HEK293 (cell line): ENCODE data around the gene HOXB1.
A peak's percentile ranks its signal among the peaks of the same experiment; 100 is the strongest.

Source experiments
- GLIS2 ChIP-seq: fragments of 450-650 bp; formaldehyde crosslinking; IDR thresholded peaks from 2 replicates; pipeline ENCODE4 v1.5.1; 2016; ENCODE audit warnings: missing biosample characterization, missing genetic modification characterization
- KLF1 ChIP-seq: fragments of 450-650 bp; formaldehyde crosslinking; IDR thresholded peaks from 2 replicates; pipeline ENCODE4 v1.5.1; 2016; ENCODE audit warnings: missing biosample characterization, missing genetic modification characterization
- OSR2 ChIP-seq: fragments of 450-650 bp; formaldehyde crosslinking; IDR thresholded peaks from 2 replicates; pipeline ENCODE4 v1.5.1; 2016; ENCODE audit warnings: missing biosample characterization, missing genetic modification characterization
- ZBTB17 ChIP-seq: fragments of 450-650 bp; formaldehyde crosslinking; IDR thresholded peaks from 2 replicates; pipeline ENCODE4 v1.5.1; 2016; ENCODE audit warnings: missing biosample characterization, missing genetic modification characterization
- ZBTB21 ChIP-seq: fragments of 450-650 bp; formaldehyde crosslinking; IDR thresholded peaks from 2 replicates; pipeline ENCODE4 v1.5.1; 2017; ENCODE audit warnings: missing biosample characterization, missing genetic modification characterization
- ZEB2 ChIP-seq: fragments of 450-650 bp; formaldehyde crosslinking; IDR thresholded peaks from 2 replicates; pipeline ENCODE4 v1.5.1; 2016; ENCODE audit warnings: missing biosample characterization, missing genetic modification characterization
- ZFHX2 ChIP-seq: fragments of 450-650 bp; formaldehyde crosslinking; conservative IDR thresholded peaks from 2 replicates; pipeline ENCODE4 v1.5.1; 2016; ENCODE audit warnings: missing biosample characterization, missing genetic modification characterization
- ZNF350 ChIP-seq: fragments of 450-650 bp; formaldehyde crosslinking; IDR thresholded peaks from 2 replicates; pipeline ENCODE4 v1.5.0; 2017; ENCODE audit warnings: missing biosample characterization, mild to moderate bottlenecking, missing genetic modification characterization
- ZNF366 ChIP-seq: fragments of 450-650 bp; formaldehyde crosslinking; conservative IDR thresholded peaks from 2 replicates; pipeline ENCODE4 v1.5.1; 2016; ENCODE audit warnings: missing biosample characterization, missing genetic modification characterization
- ZNF394 ChIP-seq: fragments of 450-650 bp; formaldehyde crosslinking; IDR thresholded peaks from 2 replicates; pipeline ENCODE4 v1.5.1; 2016; ENCODE audit warnings: missing biosample characterization, missing genetic modification characterization, mild to moderate bottlenecking, moderate library complexity, borderline replicate concordance
- ZNF426 ChIP-seq: fragments of 450-650 bp; formaldehyde crosslinking; IDR thresholded peaks from 2 replicates; pipeline ENCODE4 v1.5.1; 2017; ENCODE audit warnings: missing biosample characterization, missing genetic modification characterization, mild to moderate bottlenecking, inconsistent platforms, moderate library complexity
- ZNF544 ChIP-seq: fragments of 450-650 bp; formaldehyde crosslinking; IDR thresholded peaks from 2 replicates; pipeline ENCODE4 v1.5.0; 2017; ENCODE audit warnings: missing biosample characterization, missing genetic modification characterization
- ZNF600 ChIP-seq: fragments of 450-650 bp; formaldehyde crosslinking; IDR thresholded peaks from 2 replicates; pipeline ENCODE4 v1.5.1; 2016; ENCODE audit warnings: missing biosample characterization, missing genetic modification characterization
- ZNF629 ChIP-seq: fragments of 450-650 bp; formaldehyde crosslinking; IDR thresholded peaks from 2 replicates; pipeline ENCODE4 v1.5.1; 2017; ENCODE audit warnings: missing biosample characterization, missing genetic modification characterization
- ZNF768 ChIP-seq: fragments of 450-650 bp; formaldehyde crosslinking; IDR thresholded peaks from 2 replicates; pipeline ENCODE4 v1.5.1; 2018; ENCODE audit warnings: missing biosample characterization, mild to moderate bottlenecking, missing genetic modification characterization
- ZNF843 ChIP-seq: fragments of 450-650 bp; formaldehyde crosslinking; IDR thresholded peaks from 2 replicates; pipeline ENCODE4 v1.5.1; 2016; ENCODE audit warnings: missing biosample characterization, missing genetic modification characterization
- ZSCAN16 ChIP-seq: fragments of 450-650 bp; formaldehyde crosslinking; IDR thresholded peaks from 2 replicates; pipeline ENCODE4 v1.5.1; 2016; ENCODE audit warnings: missing biosample characterization, missing genetic modification characterization
- ZXDB ChIP-seq: fragments of 450-650 bp; formaldehyde crosslinking; IDR thresholded peaks from 2 replicates; pipeline ENCODE4 v1.5.1; 2016; ENCODE audit warnings: missing biosample characterization, missing genetic modification characterization
- TF ChIP-seq, protein P1 (sequence below): fragments of 450-650 bp; formaldehyde crosslinking; IDR thresholded peaks from 2 replicates; pipeline ENCODE4 v1.5.1; 2017; ENCODE audit warnings: missing biosample characterization, missing genetic modification characterization
- TF ChIP-seq, protein P2 (sequence below): fragments of 450-650 bp; formaldehyde crosslinking; IDR thresholded peaks from 2 replicates; pipeline ENCODE4 v1.5.1; 2016; ENCODE audit warnings: missing biosample characterization, missing genetic modification characterization
- TF ChIP-seq, protein P3 (sequence below): fragments of 450-650 bp; formaldehyde crosslinking; IDR thresholded peaks from 2 replicates; pipeline ENCODE4 v1.5.1; 2017; ENCODE audit warnings: missing biosample characterization, missing genetic modification characterization
- TF ChIP-seq, protein P4 (sequence below): fragments of 450-650 bp; formaldehyde crosslinking; IDR thresholded peaks from 2 replicates; pipeline ENCODE4 v1.5.1; 2016; ENCODE audit warnings: missing biosample characterization, missing genetic modification characterization
- TF ChIP-seq, protein P5 (sequence below): fragments of 450-650 bp; formaldehyde crosslinking; IDR thresholded peaks from 2 replicates; pipeline ENCODE4 v1.5.1; 2016; ENCODE audit warnings: missing biosample characterization, missing genetic modification characterization
- TF ChIP-seq, protein P6 (sequence below): fragments of 450-650 bp; formaldehyde crosslinking; IDR thresholded peaks from 2 replicates; pipeline ENCODE4 v1.5.1; 2016; ENCODE audit warnings: missing biosample characterization, missing genetic modification characterization
- TF ChIP-seq, protein P7 (sequence below): fragments of 450-650 bp; formaldehyde crosslinking; IDR thresholded peaks from 2 replicates; pipeline ENCODE4 v1.5.1; 2016; ENCODE audit warnings: missing biosample characterization, missing genetic modification characterization, borderline replicate concordance

The HOXB1 gene

DNA sequence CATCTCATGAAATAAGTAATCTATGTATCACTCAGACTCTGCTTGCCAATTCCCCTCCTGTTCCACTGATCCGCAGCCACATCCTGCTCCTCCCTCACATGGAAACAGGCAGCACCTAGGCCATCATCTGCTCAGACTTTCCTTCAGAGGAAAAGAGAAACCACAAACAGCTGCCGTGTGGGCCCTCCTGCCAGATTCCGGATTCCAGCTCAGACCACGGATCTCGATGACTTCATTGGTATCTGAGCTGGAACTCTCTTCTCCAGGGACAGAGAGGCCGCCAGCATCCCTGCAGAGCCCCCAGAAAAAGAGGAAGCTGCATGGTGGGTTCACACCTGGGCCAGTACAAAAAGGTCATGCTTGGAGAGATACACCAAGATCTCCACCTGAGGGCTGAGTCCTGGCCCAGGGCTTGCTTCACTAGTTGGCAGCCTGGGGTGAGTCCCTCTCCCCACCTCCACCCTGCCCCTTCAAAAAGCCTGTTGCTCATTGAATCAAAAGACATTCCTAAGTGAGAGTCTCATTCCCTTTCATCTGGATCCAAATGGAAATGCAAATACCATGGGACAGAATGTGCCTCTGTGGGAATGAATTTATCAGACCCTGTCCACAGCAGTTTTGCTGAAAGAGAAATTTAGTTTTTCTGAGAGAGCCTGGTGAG is 47.2 kb downstream of the HOXB1 start (continued):
- TF ChIP-seq, protein P1, sequence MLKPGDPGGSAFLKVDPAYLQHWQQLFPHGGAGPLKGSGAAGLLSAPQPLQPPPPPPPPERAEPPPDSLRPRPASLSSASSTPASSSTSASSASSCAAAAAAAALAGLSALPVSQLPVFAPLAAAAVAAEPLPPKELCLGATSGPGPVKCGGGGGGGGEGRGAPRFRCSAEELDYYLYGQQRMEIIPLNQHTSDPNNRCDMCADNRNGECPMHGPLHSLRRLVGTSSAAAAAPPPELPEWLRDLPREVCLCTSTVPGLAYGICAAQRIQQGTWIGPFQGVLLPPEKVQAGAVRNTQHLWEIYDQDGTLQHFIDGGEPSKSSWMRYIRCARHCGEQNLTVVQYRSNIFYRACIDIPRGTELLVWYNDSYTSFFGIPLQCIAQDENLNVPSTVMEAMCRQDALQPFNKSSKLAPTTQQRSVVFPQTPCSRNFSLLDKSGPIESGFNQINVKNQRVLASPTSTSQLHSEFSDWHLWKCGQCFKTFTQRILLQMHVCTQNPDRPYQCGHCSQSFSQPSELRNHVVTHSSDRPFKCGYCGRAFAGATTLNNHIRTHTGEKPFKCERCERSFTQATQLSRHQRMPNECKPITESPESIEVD (tag by site-specific recombination), result peak; percentile 31; the same call in 1 of the 2 replicates
- TF ChIP-seq ZNF350 (tag by site-specific recombination), result no peak
- no peak for TF ChIP-seq KLF1
- peak; percentile 77 for TF ChIP-seq ZNF600 (tag by site-specific recombination)
- peak; percentile 73 for TF ChIP-seq ZNF366 (tag by site-specific recombination)
- no peak for TF ChIP-seq ZSCAN16
- TF ChIP-seq ZEB2 (tag by site-specific recombination), result peak; percentile 36; the same call in 1 of the 2 replicates
- no peak for TF ChIP-seq ZNF426
- peak; percentile 30; the same call in 1 of the 2 replicates for TF ChIP-seq GLIS2 (tag by site-specific recombination)
- TF ChIP-seq, protein P2, sequence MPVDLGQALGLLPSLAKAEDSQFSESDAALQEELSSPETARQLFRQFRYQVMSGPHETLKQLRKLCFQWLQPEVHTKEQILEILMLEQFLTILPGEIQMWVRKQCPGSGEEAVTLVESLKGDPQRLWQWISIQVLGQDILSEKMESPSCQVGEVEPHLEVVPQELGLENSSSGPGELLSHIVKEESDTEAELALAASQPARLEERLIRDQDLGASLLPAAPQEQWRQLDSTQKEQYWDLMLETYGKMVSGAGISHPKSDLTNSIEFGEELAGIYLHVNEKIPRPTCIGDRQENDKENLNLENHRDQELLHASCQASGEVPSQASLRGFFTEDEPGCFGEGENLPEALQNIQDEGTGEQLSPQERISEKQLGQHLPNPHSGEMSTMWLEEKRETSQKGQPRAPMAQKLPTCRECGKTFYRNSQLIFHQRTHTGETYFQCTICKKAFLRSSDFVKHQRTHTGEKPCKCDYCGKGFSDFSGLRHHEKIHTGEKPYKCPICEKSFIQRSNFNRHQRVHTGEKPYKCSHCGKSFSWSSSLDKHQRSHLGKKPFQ (tag by site-specific recombination), result no peak
- TF ChIP-seq ZBTB21, result 0 out of 2 replicates have a peak, but pooled peaks have one; percentile 12
- peak; percentile 88 for TF ChIP-seq ZBTB17 (tag by site-specific recombination)
- no peak for TF ChIP-seq ZNF544
- TF ChIP-seq, protein P3, sequence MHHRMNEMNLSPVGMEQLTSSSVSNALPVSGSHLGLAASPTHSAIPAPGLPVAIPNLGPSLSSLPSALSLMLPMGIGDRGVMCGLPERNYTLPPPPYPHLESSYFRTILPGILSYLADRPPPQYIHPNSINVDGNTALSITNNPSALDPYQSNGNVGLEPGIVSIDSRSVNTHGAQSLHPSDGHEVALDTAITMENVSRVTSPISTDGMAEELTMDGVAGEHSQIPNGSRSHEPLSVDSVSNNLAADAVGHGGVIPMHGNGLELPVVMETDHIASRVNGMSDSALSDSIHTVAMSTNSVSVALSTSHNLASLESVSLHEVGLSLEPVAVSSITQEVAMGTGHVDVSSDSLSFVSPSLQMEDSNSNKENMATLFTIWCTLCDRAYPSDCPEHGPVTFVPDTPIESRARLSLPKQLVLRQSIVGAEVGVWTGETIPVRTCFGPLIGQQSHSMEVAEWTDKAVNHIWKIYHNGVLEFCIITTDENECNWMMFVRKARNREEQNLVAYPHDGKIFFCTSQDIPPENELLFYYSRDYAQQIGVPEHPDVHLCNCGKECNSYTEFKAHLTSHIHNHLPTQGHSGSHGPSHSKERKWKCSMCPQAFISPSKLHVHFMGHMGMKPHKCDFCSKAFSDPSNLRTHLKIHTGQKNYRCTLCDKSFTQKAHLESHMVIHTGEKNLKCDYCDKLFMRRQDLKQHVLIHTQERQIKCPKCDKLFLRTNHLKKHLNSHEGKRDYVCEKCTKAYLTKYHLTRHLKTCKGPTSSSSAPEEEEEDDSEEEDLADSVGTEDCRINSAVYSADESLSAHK (tag by site-specific recombination), result no peak
- 0 out of 2 replicates have a peak, but pooled peaks have one; percentile 17 for TF ChIP-seq ZFHX2 (tag by site-specific recombination)
- TF ChIP-seq, protein P4, sequence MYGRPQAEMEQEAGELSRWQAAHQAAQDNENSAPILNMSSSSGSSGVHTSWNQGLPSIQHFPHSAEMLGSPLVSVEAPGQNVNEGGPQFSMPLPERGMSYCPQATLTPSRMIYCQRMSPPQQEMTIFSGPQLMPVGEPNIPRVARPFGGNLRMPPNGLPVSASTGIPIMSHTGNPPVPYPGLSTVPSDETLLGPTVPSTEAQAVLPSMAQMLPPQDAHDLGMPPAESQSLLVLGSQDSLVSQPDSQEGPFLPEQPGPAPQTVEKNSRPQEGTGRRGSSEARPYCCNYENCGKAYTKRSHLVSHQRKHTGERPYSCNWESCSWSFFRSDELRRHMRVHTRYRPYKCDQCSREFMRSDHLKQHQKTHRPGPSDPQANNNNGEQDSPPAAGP (tag by site-specific recombination), result peak; percentile 72
- TF ChIP-seq ZNF843 (tag by site-specific recombination), result no peak
- TF ChIP-seq ZXDB (tag by site-specific recombination), result 0 out of 2 replicates have a peak, but pooled peaks have one; percentile 29
- TF ChIP-seq, protein P5, sequence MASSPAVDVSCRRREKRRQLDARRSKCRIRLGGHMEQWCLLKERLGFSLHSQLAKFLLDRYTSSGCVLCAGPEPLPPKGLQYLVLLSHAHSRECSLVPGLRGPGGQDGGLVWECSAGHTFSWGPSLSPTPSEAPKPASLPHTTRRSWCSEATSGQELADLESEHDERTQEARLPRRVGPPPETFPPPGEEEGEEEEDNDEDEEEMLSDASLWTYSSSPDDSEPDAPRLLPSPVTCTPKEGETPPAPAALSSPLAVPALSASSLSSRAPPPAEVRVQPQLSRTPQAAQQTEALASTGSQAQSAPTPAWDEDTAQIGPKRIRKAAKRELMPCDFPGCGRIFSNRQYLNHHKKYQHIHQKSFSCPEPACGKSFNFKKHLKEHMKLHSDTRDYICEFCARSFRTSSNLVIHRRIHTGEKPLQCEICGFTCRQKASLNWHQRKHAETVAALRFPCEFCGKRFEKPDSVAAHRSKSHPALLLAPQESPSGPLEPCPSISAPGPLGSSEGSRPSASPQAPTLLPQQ (tag by site-specific recombination), result peak; percentile 99
- peak; percentile 70 for TF ChIP-seq OSR2 (tag by site-specific recombination)
- no peak for TF ChIP-seq ZNF768
- TF ChIP-seq ZNF394, result 0 out of 2 replicates have a peak, but pooled peaks have one; percentile 25
- peak; percentile 70 for TF ChIP-seq ZNF629 (tag by site-specific recombination)
- TF ChIP-seq, protein P6, sequence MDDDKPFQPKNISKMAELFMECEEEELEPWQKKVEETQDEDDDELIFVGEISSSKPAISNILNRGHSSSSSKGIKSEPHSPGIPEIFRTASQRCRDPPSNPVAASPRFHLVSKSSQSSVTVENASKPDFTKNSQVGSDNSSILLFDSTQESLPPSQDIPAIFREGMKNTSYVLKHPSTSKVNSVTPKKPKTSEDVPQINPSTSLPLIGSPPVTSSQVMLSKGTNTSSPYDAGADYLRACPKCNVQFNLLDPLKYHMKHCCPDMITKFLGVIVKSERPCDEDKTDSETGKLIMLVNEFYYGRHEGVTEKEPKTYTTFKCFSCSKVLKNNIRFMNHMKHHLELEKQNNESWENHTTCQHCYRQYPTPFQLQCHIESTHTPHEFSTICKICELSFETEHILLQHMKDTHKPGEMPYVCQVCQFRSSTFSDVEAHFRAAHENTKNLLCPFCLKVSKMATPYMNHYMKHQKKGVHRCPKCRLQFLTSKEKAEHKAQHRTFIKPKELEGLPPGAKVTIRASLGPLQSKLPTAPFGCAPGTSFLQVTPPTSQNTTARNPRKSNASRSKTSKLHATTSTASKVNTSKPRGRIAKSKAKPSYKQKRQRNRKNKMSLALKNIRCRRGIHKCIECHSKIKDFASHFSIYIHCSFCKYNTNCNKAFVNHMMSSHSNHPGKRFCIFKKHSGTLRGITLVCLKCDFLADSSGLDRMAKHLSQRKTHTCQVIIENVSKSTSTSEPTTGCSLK (tag by site-specific recombination), result no peak
- TF ChIP-seq, protein P7, sequence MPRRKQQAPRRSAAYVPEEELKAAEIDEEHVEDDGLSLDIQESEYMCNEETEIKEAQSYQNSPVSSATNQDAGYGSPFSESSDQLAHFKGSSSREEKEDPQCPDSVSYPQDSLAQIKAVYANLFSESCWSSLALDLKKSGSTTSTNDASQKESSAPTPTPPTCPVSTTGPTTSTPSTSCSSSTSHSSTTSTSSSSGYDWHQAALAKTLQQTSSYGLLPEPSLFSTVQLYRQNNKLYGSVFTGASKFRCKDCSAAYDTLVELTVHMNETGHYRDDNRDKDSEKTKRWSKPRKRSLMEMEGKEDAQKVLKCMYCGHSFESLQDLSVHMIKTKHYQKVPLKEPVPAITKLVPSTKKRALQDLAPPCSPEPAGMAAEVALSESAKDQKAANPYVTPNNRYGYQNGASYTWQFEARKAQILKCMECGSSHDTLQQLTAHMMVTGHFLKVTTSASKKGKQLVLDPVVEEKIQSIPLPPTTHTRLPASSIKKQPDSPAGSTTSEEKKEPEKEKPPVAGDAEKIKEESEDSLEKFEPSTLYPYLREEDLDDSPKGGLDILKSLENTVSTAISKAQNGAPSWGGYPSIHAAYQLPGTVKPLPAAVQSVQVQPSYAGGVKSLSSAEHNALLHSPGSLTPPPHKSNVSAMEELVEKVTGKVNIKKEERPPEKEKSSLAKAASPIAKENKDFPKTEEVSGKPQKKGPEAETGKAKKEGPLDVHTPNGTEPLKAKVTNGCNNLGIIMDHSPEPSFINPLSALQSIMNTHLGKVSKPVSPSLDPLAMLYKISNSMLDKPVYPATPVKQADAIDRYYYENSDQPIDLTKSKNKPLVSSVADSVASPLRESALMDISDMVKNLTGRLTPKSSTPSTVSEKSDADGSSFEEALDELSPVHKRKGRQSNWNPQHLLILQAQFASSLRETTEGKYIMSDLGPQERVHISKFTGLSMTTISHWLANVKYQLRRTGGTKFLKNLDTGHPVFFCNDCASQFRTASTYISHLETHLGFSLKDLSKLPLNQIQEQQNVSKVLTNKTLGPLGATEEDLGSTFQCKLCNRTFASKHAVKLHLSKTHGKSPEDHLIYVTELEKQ (tag by site-specific recombination), result no peak
